ENCODE results near the gene MRPS11. TPM values are rescaled to one million over a fixed set of nuclear protein-coding genes. Genes with fewer than 3 reads are reported as not detected.

The MRPS11 gene
- total and polyA plus RNA-seq, 9 of the 15 experiments (the other 6 are each of a cell fraction or from before 2014, with no cell fraction given): 28.3 to 83.2 (median 53.1) TPM

GRCh38 chr15:88447741-88448140, 19.8 kb upstream of the MRPS11 start:
- no peak for DNase-seq (ENCODE audit: extremely low read depth in 1 of 4, low spot score in 3 of 4)
- BruUV-seq (replicated peaks): no TSS peak
- WGBS (ENCODE audit: insufficient coverage, low coverage, missing lambda C conversion rate): 0% methylated on average over 1 of the region's 1 CpG

GRCh38 chr15:88448991-88449461, 18.5 kb upstream of the MRPS11 start:
- H2AFZ ChIP-seq (ENCODE audit: low read depth, low read length): no peak overlapping the region
- ChIA-PET CTCF (ENCODE audit: low intra/inter-chr PET ratio) (no interaction called here), POLR2A (no interaction called here)
- ATAC-seq (no peak), DNase-seq (ENCODE audit: extremely low read depth in 1 of 4, low spot score in 3 of 4) (no peak), FAIRE-seq (no peak)
- no peak overlapping the region for H3K4me3 ChIP-seq
- no peak overlapping the region for H3K4me2 ChIP-seq (ENCODE audit: insufficient read depth, low read length)
- H3K36me3 ChIP-seq (ENCODE audit: control insufficient read depth, insufficient read depth, low read length): no peaks in the 10 kb centered on the region
- in situ Hi-C loops (cut with MboI) (no loop called here), intact Hi-C loops (cut with micrococcal nuclease) (no loop called here)
- TF ChIP-seq ZNF124 (CRISPR knock-in tag; IDR thresholded peaks at IDR 0.05) (no peak), CBFA2T3 (IDR thresholded peaks at IDR 0.05) (0 out of 2 replicates have a peak, but pooled peaks have one; percentile 8)
- H3K4me1 ChIP-seq (replicated peaks in 1 of 2; ENCODE audit: control insufficient read depth in 2 of 2, insufficient read depth in 2 of 2, low read length in 2 of 2): no peaks in the 10 kb centered on the region
- 3% methylated on average over 5 of the region's 5 CpGs for WGBS (ENCODE audit: insufficient coverage, low coverage, missing lambda C conversion rate)
- BruUV-seq (replicated peaks): no TSS peak
- no peaks in the 10 kb centered on the region for H3K79me2 ChIP-seq (ENCODE audit: control insufficient read depth, insufficient read depth, low read length)
- H3K9me3 ChIP-seq (replicated peaks; ENCODE audit: control insufficient read depth, insufficient read depth, low read depth, low read length): no peaks in the 10 kb centered on the region
- no peak overlapping the region for H3K9ac ChIP-seq (ENCODE audit: insufficient read depth in 1 of 2, low read depth in 2 of 2, low read length in 2 of 2)
- H4K20me1 ChIP-seq (replicated peaks; ENCODE audit: control insufficient read depth, insufficient read depth, low read length): no peaks in the 10 kb centered on the region
- peaks cover 4 to 6% of the 10 kb centered on the region in 2 experiments; a peak in 2 of 5 replicates for H3K27me3 ChIP-seq (ENCODE audit: control insufficient read depth in 2 of 2, insufficient read depth in 2 of 2, low read length in 2 of 2)
- H3K27ac ChIP-seq (ENCODE audit: extremely low read depth, low read depth, low read length): no peak overlapping the region
- H3K9me1 ChIP-seq (ENCODE audit: control insufficient read depth, insufficient read depth, low read length): no peaks in the 10 kb centered on the region

More at GRCh38 chr15:88447741-88448140, 19.8 kb upstream of the MRPS11 start:
- no peaks in the 10 kb centered on the region for H3K79me2 ChIP-seq (ENCODE audit: control insufficient read depth, insufficient read depth, low read length)
- no peaks in the 10 kb centered on the region for H3K4me1 ChIP-seq (replicated peaks in 1 of 2; ENCODE audit: control insufficient read depth in 2 of 2, insufficient read depth in 2 of 2, low read length in 2 of 2)
- no peak for TF ChIP-seq ZNF121 (CRISPR knock-in tag; conservative IDR thresholded peaks at IDR 0.05)
- no peak for TF ChIP-seq TCF7 (IDR thresholded peaks at IDR 0.05; ENCODE audit: borderline replicate concordance)
- ATAC-seq: no peak
- H2AFZ ChIP-seq (ENCODE audit: low read depth, low read length): no peak overlapping the region
- H3K9me1 ChIP-seq (ENCODE audit: control insufficient read depth, insufficient read depth, low read length): no peaks in the 10 kb centered on the region
- H3K27ac ChIP-seq (ENCODE audit: extremely low read depth, low read depth, low read length): no peak overlapping the region
- in situ Hi-C loops (cut with MboI): no loop called here
- no peak overlapping the region for H3K9ac ChIP-seq (ENCODE audit: insufficient read depth in 1 of 2, low read depth in 2 of 2, low read length in 2 of 2)
- POLR2A ChIA-PET: interaction anchor here (0.6 kb wide), 1 partner anchor 200 kb away, joined by 3 read pairs; no protein-coding TSS in a partner anchor
- intact Hi-C loops (cut with micrococcal nuclease): no loop called here
- H3K36me3 ChIP-seq (ENCODE audit: control insufficient read depth, insufficient read depth, low read length): no peaks in the 10 kb centered on the region
- H3K4me2 ChIP-seq (ENCODE audit: insufficient read depth, low read length): no peak overlapping the region
- no peak overlapping the region for H3K4me3 ChIP-seq
- no peaks in the 10 kb centered on the region for H4K20me1 ChIP-seq (replicated peaks; ENCODE audit: control insufficient read depth, insufficient read depth, low read length)
- H3K9me3 ChIP-seq (replicated peaks; ENCODE audit: control insufficient read depth, insufficient read depth, low read depth, low read length): no peaks in the 10 kb centered on the region
- H3K27me3 ChIP-seq (ENCODE audit: control insufficient read depth in 2 of 2, insufficient read depth in 2 of 2, low read length in 2 of 2): peaks cover 4 to 6% of the 10 kb centered on the region in 2 experiments; a peak in 2 of 5 replicates
- FAIRE-seq: no peak
- CTCF ChIA-PET (ENCODE audit: low intra/inter-chr PET ratio): no interaction called here

All from K562 (cell line).